ENCODE measurements around the gene ADAMTS2.

GRCh38 chr5:179381691-179382090 lies 36.4 kb upstream of the ADAMTS2 start:
- TF ChIP-seq CTCF (IDR thresholded peaks at IDR 0.05): no peak
- no peak for TF ChIP-seq POLR2AphosphoS5 (IDR thresholded peaks at IDR 0.05)
- no peak for TF ChIP-seq POLR2A (IDR thresholded peaks at IDR 0.05)
